GM18907 (cell line): ENCODE data around the gene METTL5.
A peak's percentile ranks its signal among the peaks of the same experiment; 100 is the strongest.
"Not testable (repeated sequence)": the region's sequence is repeated elsewhere in the genome, so short reads cannot be mapped to it uniquely, and the experiment has no call there.

Experiments used
- ATAC-seq: cut with Tn5 transposase; IDR thresholded peaks from one replicate; pipeline ENCODE4 v1.9.1; 2021; ENCODE audit warnings: mild to moderate bottlenecking, moderate library complexity; ENCODE audit not compliant: unreplicated experiment

METTL5 gene

GRCh38 chr2:169824373-169825333, at the start of gene METTL5:
TSS of gene METTL5 (minus strand) at chr2:169824905. CDS start at chr2:169824597, 308 bp downstream.
- ATAC-seq: peak; percentile 73

GRCh38 chr2:169871994-169872393, 47.3 kb upstream of the METTL5 start:
- ATAC-seq: no peak

- ATAC-seq: not testable (repeated sequence)
Observed at GRCh38 chr2:169871369-169871768, 46.7 kb upstream of the METTL5 start.

GRCh38 chr2:169868951-169869350, 44.2 kb upstream of the METTL5 start:
- ATAC-seq: no peak

GRCh38 chr2:169867579-169867978, 42.9 kb upstream of the METTL5 start:
- no peak for ATAC-seq

- not testable (repeated sequence) for ATAC-seq
Observed at GRCh38 chr2:169866230-169866629, 41.5 kb upstream of the METTL5 start.

- no peak for ATAC-seq
Observed at GRCh38 chr2:169865492-169865891, 40.8 kb upstream of the METTL5 start.

- ATAC-seq: no peak
Observed at GRCh38 chr2:169862816-169863215, 38.1 kb upstream of the METTL5 start.

- no peak for ATAC-seq
Observed at GRCh38 chr2:169860149-169860548, 35.4 kb upstream of the METTL5 start.

- no peak for ATAC-seq
Observed at GRCh38 chr2:169859423-169859822, 34.7 kb upstream of the METTL5 start.

GRCh38 chr2:169855281-169856258, 30.9 kb upstream of the METTL5 start:
- not testable (repeated sequence) for ATAC-seq

GRCh38 chr2:169853041-169853668, 28.4 kb upstream of the METTL5 start:
- ATAC-seq: no peak

GRCh38 chr2:169849710-169850109, 25.0 kb upstream of the METTL5 start:
- ATAC-seq: no peak

GRCh38 chr2:169848959-169849693, 24.4 kb upstream of the METTL5 start:
- ATAC-seq: not testable (repeated sequence)

GRCh38 chr2:169845016-169845415, 20.3 kb upstream of the METTL5 start:
- ATAC-seq: no peak

- not testable (repeated sequence) for ATAC-seq
Observed at GRCh38 chr2:169841625-169842024, 16.9 kb upstream of the METTL5 start.

GRCh38 chr2:169840747-169841142, 16.0 kb upstream of the METTL5 start:
- ATAC-seq: no peak

- no peak for ATAC-seq
Observed at GRCh38 chr2:169839954-169840746, 15.4 kb upstream of the METTL5 start.

- no peak for ATAC-seq
Observed at GRCh38 chr2:169838743-169839489, 14.2 kb upstream of the METTL5 start.
